ENCODE measurements around the gene MAD1L1. TPM values are rescaled to one million over a fixed set of nuclear protein-coding genes. Genes with fewer than 3 reads are reported as not detected.

The MAD1L1 gene
- total and polyA plus RNA-seq, 7 donors, result 11.7 to 17.5 (median 15.6) TPM

DNA sequence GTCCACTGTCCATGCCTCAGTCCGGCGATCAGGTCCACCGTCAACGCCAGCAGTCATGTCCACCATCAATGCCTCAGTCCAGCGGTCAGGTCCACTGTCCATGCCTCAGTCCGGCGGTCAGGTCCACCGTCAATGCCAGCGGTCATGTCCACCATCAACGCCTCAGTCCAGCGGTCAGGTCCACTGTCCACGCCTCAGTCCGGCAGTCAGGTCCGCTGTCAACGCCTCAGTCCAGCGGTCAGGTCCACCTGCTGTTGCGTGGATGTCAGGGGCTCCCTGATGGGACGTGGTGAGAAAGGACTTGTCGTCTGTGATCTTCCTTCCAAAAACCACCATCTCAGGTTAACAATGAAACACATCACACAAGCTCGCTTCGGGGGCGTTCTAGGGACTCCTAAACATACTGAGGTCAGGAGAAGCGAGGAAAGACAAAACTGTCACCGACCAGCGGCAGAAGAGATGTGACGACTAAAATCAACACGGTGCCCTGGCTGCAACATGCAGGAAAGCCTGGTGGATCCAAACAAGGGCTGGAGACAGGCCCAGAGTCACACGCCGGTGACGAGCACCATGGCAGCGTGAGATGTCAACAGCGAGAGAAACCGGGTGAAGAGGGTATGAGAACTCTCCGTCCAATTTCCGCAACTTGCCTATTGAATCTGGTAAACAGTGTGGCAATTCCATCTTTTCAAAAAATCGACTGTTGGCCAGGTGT, 264.2 kb downstream of the MAD1L1 start:
- H3K9me3 ChIP-seq, result no peaks in the 10 kb centered on the region
- TF ChIP-seq, protein P1, sequence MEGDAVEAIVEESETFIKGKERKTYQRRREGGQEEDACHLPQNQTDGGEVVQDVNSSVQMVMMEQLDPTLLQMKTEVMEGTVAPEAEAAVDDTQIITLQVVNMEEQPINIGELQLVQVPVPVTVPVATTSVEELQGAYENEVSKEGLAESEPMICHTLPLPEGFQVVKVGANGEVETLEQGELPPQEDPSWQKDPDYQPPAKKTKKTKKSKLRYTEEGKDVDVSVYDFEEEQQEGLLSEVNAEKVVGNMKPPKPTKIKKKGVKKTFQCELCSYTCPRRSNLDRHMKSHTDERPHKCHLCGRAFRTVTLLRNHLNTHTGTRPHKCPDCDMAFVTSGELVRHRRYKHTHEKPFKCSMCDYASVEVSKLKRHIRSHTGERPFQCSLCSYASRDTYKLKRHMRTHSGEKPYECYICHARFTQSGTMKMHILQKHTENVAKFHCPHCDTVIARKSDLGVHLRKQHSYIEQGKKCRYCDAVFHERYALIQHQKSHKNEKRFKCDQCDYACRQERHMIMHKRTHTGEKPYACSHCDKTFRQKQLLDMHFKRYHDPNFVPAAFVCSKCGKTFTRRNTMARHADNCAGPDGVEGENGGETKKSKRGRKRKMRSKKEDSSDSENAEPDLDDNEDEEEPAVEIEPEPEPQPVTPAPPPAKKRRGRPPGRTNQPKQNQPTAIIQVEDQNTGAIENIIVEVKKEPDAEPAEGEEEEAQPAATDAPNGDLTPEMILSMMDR (IDR thresholded peaks at IDR 0.05), result no peak
- intact Hi-C loops (cut with DNase I), result no loop called here
- H3K27ac ChIP-seq, result no peak overlapping the region
- DNase-seq, result peak in 1 of 2 donors; percentile 24
- WGBS, 3 donors, result 97 to 98% (median 97%) methylated on average over 36 of the region's 36 CpGs
- H3K27me3 ChIP-seq (ENCODE audit: insufficient read depth in 3 of 3, low read length in 2 of 3), result no peaks in the 10 kb centered on the region
- H3K4me1 ChIP-seq, result no peaks in the 10 kb centered on the region
- no peaks in the 10 kb centered on the region for H3K36me3 ChIP-seq (ENCODE audit: insufficient read depth in 1 of 2, low read depth in 1 of 2)
- ATAC-seq, result no peak
- H3K4me3 ChIP-seq, result no peak overlapping the region

DNA sequence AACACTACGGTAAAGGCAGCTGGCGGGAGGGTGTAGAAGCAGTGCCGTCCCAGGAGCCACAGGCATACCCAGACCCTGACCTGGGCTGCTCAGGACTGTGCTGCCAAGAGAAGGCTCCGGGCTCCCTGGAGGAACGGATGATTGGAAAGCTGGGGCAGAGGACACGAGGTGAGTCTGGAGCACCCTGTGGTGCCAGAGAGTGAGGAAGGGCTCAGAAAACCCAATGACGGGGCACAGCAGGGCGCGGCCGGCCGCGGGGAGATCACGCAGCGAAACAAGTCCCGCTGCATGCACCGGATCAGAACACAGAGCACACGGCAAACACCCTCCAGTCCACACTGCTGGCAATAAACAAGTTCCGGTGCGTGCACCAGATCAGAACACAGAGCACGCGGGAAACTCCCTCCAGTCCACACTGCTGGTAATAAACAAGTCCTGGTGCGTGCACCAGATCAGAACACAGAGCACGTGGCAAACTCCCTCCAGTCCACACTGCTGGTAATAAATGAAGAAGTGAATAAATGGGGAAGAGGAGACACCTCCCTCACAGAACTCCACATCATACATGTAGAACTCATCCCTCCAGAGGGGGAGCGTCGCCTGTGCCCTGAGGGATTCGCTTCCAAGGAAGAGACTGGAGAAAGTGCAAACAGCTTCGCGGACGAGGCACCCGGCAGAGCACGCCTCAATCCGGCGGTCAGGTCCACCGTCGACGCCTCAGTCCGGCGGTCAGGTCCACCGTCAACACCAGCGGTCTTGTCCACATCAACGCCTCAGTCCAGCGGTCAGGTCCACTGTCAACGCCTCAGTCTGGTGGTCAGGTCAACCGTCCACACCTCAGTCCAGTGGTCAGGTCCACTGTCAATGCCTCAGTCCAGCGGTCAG, 265.0 kb downstream of the MAD1L1 start:
- WGBS, 3 donors, result 96 to 97% (median 97%) methylated on average over 42 to 45 of the region's 45 CpGs
- H3K27ac ChIP-seq, result no peak overlapping the region
- no peaks in the 10 kb centered on the region for H3K4me1 ChIP-seq
- no peaks in the 10 kb centered on the region for H3K36me3 ChIP-seq (ENCODE audit: insufficient read depth in 1 of 2, low read depth in 1 of 2)
- intact Hi-C loops (cut with DNase I), result no loop called here
- ATAC-seq, result no peak
- no peaks in the 10 kb centered on the region for H3K9me3 ChIP-seq
- no peak overlapping the region for H3K4me3 ChIP-seq
- TF ChIP-seq, protein P1 (IDR thresholded peaks at IDR 0.05), result no peak
- no peaks in the 10 kb centered on the region for H3K27me3 ChIP-seq (ENCODE audit: insufficient read depth in 3 of 3, low read length in 2 of 3)
- peak in 1 of 2 donors; percentile 38 for DNase-seq

DNA sequence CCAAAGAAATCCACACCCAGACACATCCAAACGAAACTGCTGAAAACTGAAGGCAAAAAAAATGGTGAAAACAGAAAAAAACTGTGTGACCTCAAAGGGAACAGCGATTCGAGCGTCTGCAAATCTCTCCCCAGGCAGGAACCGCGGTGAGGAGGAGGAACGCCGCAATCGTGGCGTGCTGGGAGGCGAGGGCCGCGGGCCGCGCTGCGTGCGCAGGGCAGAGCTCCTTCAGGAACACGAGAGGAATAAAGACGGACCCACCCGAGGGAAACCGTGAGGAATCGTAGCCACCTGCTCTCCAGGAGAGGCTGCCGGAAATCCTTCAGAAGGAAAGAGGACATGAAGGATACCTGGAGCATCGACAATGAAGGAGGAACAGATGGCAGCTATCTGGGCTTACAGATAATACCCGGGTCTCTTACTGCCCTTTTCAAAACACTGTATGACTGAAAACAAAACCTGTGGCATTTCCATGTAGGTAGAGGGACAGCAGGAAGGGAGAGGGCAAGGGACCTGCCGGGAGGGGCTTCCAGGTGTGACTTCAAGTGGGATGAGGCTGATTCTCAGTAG, 266.0 kb downstream of the MAD1L1 start:
- ATAC-seq (no peak), DNase-seq (peak in 1 of 2 donors; percentile 18)
- Histone ChIP-seq H3K4me3 (no peak overlapping the region), H3K4me1 (no peaks in the 10 kb centered on the region), H3K9me3 (no peaks in the 10 kb centered on the region), H3K27ac (no peak overlapping the region), H3K27me3 (ENCODE audit: insufficient read depth in 3 of 3, low read length in 2 of 3) (no peaks in the 10 kb centered on the region), H3K36me3 (ENCODE audit: insufficient read depth in 1 of 2, low read depth in 1 of 2) (no peaks in the 10 kb centered on the region)
- WGBS, 3 donors, result 92 to 94% (median 93%) methylated on average over 26 of the region's 26 CpGs
- TF ChIP-seq, protein P1 (IDR thresholded peaks at IDR 0.05), result no peak
- intact Hi-C loops (cut with DNase I), result no loop called here

DNA sequence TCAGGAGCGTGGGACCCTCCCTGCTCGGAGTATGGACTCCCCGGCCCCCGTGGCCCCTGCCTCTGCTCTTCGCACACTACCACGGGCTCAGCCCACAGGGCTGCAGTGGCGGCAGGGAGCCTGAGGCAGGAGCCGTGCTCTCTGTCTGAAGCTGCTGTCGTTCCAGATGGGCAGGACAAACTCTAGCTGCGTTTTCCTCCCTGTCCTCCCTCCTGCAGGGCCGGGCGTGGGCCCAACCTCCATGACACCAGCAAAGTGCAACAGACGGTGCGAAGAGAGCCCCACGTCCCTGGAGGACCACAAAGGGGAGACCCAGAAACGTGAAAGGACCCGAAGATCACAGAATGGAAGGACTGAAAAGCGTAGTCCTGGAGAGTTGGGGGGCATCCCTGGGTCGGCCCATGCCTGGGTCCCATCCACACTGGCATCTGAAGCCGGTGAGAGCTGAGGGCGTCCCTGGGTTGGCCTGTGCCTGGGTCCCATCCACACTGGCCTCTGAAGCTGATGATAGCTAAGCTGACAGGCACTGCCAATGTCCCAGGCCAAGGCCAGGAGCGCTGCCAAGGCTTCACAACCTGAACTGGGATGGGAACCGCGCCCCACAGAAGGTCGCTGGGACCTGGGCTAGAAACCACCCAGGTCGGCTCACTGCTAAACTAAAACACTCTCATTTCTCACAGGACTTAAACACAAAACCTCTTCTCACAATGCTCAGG, 267.0 kb downstream of the MAD1L1 start:
- intact Hi-C loops (cut with DNase I), result no loop called here
- ATAC-seq (peak in 2 of 4 donors; percentile 35 to 44), DNase-seq (peak; percentile 16 to 51)
- TF ChIP-seq, protein P1 (IDR thresholded peaks at IDR 0.05), result no peak
- 73 to 86% (median 77%) methylated on average over 24 to 26 of the region's 26 CpGs for WGBS, 3 donors
- Histone ChIP-seq H3K4me1 (no peaks in the 10 kb centered on the region), H3K27me3 (ENCODE audit: insufficient read depth in 3 of 3, low read length in 2 of 3) (no peaks in the 10 kb centered on the region), H3K27ac (no peak overlapping the region), H3K9me3 (no peaks in the 10 kb centered on the region), H3K36me3 (ENCODE audit: insufficient read depth in 1 of 2, low read depth in 1 of 2) (no peaks in the 10 kb centered on the region), H3K4me3 (no peak overlapping the region)
